Esophagus muscularis mucosa (tissue), 4 donors: ENCODE measurements around the gene AFF3. TPM values are rescaled to one million over a fixed set of nuclear protein-coding genes. Genes with fewer than 3 reads are reported as not detected.

ENCODE experiments used
- DNase-seq: peaks from one replicate; pipeline ENCODE4 v3.0.0-alpha.2; 2017; ENCODE audit errors: extremely low spot score
- H3K27ac ChIP-seq, 4 donors: fragments of 200-600 bp; sonication (generic); replicated peaks in 1 of 4; 1 replicate in 3 of 4; 2 replicates in 1 of 4; pipeline ENCODE4 v1.5.1; 2016 to 2019; ENCODE audit warnings: mild to moderate bottlenecking in 1 of 4
- H3K27me3 ChIP-seq, 4 donors: fragments of 200-600 bp; sonication (generic); one replicate each; pipeline versions ENCODE4 v1.5.1 to v1.6.0; 2016 to 2019
- H3K36me3 ChIP-seq, 4 donors: fragments of 200-600 bp; sonication (generic); one replicate each; pipeline ENCODE4 v1.5.1; 2016 to 2019
- H3K4me1 ChIP-seq, 4 donors: fragments of 200-600 bp; sonication (generic); one replicate each; pipeline ENCODE4 v1.5.1; 2016 to 2019
- H3K4me3 ChIP-seq, 4 donors: fragments of 200-600 bp; sonication (generic); 1 replicate in 2 of 4; 2 replicates in 2 of 4; pipeline ENCODE4 v1.5.1; 2016 to 2019; ENCODE audit warnings: mild to moderate bottlenecking in 4 of 4, moderate library complexity in 1 of 4
- H3K9me3 ChIP-seq, 4 donors: fragments of 200-600 bp; sonication (generic); 1 replicate in 3 of 4; 2 replicates in 1 of 4; pipeline ENCODE4 v1.5.1; 2016 to 2019
- EP300 ChIP-seq: sonication (generic); formaldehyde crosslinking; IDR thresholded peaks from one replicate; pipeline ENCODE4 v1.6.1; 2017; ENCODE audit warnings: antibody characterized with exemption
- POLR2A ChIP-seq: fragments of 450-650 bp; IDR thresholded peaks from one replicate; pipeline ENCODE4 v1.6.1; 2017; ENCODE audit warnings: antibody characterized with exemption, moderate library complexity, mild to moderate bottlenecking, low read depth
- POLR2AphosphoS5 ChIP-seq, 2 donors: sonication (generic); formaldehyde crosslinking; IDR thresholded peaks; one replicate each; pipeline ENCODE4 v1.6.1; 2017; ENCODE audit warnings: antibody characterized with exemption in 2 of 2
- WGBS: methylation state at CpG from one replicate; pipeline ENCODE4 v1.1.5; 2018; 5-methylcytosine and 5-hydroxymethylcytosine counted together
- intact Hi-C: fragments of 100-400 bp; cut with DNase I; formaldehyde crosslinking; loops from one replicate; pipeline ENCODE4 v1.15.1; 2023
- total RNA-seq, 4 donors: library from RNA; depleted of rRNA; stranded (reverse); fragments of >200 nt; gene quantifications; one replicate each; pipeline versions ENCODE4 v1.1.0 to v1.2.1, GENCODE V29; 2016
- TF ChIP-seq, protein P1 (sequence below), 3 experiments: fragments of 200-600 bp in 2 of 3; fragments of 450-650 bp in 1 of 3; sonication (generic) in 2 of 3; IDR thresholded peaks; one replicate each; pipeline ENCODE4 v1.5.1; 2017 to 2019; ENCODE audit warnings: antibody characterized with exemption in 3 of 3, mild to moderate bottlenecking in 2 of 3, moderate library complexity in 1 of 3

AFF3 gene
- total RNA-seq, 4 donors from 2014 or later: 36.4 to 99.5 (median 56.9) TPM

DNA sequence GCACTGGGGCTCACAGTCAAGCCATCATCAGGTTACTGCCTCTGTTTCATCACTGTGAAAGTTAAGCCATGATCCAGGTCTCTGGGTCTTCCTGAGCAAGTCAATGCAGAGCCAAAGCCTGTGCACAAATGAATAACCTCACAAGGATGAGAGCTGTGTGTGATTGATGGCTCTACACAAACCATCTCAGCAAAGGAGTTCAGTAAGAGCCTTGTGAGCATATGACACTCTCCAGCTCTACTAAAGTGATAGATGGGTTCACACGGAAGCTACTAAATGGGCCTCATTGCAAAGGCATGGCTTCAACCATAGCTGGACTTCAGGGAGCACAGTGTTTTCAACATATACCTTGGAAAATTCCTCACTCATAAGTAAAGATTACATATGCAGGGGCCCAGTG lies 101.5 kb downstream of the AFF3 start:
- TF ChIP-seq POLR2A (no peak), EP300 (no peak), POLR2AphosphoS5 (IDR thresholded peaks at IDR 0.05) (no peak)
- TF ChIP-seq, protein P1, sequence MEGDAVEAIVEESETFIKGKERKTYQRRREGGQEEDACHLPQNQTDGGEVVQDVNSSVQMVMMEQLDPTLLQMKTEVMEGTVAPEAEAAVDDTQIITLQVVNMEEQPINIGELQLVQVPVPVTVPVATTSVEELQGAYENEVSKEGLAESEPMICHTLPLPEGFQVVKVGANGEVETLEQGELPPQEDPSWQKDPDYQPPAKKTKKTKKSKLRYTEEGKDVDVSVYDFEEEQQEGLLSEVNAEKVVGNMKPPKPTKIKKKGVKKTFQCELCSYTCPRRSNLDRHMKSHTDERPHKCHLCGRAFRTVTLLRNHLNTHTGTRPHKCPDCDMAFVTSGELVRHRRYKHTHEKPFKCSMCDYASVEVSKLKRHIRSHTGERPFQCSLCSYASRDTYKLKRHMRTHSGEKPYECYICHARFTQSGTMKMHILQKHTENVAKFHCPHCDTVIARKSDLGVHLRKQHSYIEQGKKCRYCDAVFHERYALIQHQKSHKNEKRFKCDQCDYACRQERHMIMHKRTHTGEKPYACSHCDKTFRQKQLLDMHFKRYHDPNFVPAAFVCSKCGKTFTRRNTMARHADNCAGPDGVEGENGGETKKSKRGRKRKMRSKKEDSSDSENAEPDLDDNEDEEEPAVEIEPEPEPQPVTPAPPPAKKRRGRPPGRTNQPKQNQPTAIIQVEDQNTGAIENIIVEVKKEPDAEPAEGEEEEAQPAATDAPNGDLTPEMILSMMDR (IDR thresholded peaks at IDR 0.05): no peak
- H3K4me1 ChIP-seq: no peaks in the 10 kb centered on the region
- no peak overlapping the region for H3K27ac ChIP-seq
- 100% methylated on average over 1 of the region's 1 CpG for WGBS
- H3K27me3 ChIP-seq: no peaks in the 10 kb centered on the region
- no peaks in the 10 kb centered on the region for H3K36me3 ChIP-seq
- no peaks in the 10 kb centered on the region for H3K9me3 ChIP-seq
- intact Hi-C loops: no loop called here
- H3K4me3 ChIP-seq: no peak overlapping the region
- no peak for DNase-seq

DNA sequence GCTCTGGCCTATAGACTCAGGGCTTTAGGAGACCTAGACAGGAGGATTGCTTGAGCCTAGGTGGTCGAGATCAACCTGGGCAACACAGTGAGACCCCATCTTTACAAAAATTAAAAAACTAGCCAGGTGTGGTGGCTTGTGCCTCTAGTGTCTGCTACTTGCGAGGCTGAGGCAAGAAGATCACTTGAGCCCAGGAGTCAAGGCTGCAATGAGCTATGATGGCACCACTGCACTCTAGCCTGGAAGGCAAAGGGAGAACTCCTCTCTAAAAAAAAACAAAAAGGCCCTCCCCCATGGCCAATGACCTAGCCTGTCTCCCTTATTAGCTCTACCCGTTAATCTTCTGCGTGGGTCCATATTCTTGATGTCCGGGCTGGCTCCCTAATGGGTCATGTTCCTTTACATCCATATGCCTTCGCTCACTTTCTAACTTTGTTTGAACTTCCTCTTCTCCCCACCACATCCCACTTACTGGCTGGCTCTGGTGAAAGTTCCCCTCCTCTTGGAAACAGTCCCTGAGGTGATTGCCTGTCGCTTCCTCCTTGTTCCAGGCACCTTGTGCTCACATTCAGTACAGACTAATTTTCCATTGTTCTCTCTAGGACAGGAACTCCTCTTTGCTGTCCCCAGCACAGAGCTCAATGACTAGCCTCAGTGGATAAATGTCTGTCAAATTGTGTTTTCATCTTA lies 103.0 kb downstream of the AFF3 start:
- DNase-seq: peak; percentile 90
- Histone ChIP-seq H3K4me3 (no peak overlapping the region), H3K27me3 (no peaks in the 10 kb centered on the region), H3K36me3 (no peaks in the 10 kb centered on the region), H3K9me3 (no peaks in the 10 kb centered on the region), H3K27ac (no peak overlapping the region), H3K4me1 (no peaks in the 10 kb centered on the region)
- intact Hi-C loops: no loop called here
- no peak for TF ChIP-seq POLR2A
- TF ChIP-seq POLR2AphosphoS5 (IDR thresholded peaks at IDR 0.05): no peak
- TF ChIP-seq, protein P1 (IDR thresholded peaks at IDR 0.05): no peak
- TF ChIP-seq EP300: no peak
- WGBS: 80% methylated on average over 7 of the region's 7 CpGs

DNA sequence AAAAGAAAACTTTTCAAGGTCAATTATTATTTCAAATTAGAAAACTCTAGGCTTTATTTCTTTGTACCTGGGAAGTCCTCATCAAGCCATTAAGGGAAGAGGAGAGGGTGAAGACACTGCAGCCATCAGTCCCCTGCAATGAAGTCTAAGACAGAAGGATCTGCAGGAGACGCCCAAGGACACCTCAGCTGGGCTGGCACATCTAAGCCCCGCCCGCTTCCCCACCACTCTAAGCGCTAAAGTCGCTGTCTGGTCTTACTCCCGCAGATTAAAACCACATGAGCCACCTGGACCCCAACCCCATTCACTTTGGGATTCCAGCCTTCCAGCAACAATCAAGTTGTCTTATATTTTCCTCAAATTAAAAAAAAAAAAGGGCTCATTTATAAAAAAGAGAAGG lies 104.4 kb downstream of the AFF3 start:
- intact Hi-C loops: no loop called here
- Histone ChIP-seq H3K27me3 (no peaks in the 10 kb centered on the region), H3K36me3 (no peaks in the 10 kb centered on the region), H3K27ac (no peak overlapping the region), H3K9me3 (no peaks in the 10 kb centered on the region), H3K4me3 (no peak overlapping the region), H3K4me1 (no peaks in the 10 kb centered on the region)
- no peak for TF ChIP-seq POLR2AphosphoS5 (IDR thresholded peaks at IDR 0.05)
- TF ChIP-seq, protein P1 (IDR thresholded peaks at IDR 0.05): no peak
- TF ChIP-seq POLR2A: no peak
- TF ChIP-seq EP300: no peak
- DNase-seq: peak; percentile 75
- WGBS: 90% methylated on average over 6 of the region's 6 CpGs

DNA sequence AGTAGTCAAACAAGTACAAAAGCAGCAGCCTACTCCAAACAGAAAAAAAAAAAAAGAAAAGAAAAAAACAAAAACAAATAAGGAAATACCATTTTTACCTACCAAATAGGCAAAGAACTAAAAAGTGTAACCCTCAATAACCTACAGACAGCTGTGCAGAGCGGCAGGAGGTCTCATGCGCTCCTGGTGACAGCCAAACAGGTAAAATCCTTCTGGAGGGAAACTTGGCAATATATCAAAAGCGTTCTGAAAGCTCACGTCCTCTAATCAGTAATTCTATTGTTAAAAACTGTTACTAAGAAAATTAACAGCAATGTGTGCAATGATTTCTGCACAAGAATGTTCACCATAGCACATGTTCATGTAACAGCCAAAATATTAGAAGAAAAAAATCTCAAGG lies 105.6 kb downstream of the AFF3 start:
- intact Hi-C loops: no loop called here

More for the DNA sequence above, 105.6 kb downstream of the AFF3 start:
- Histone ChIP-seq H3K27ac (no peak overlapping the region), H3K9me3 (no peaks in the 10 kb centered on the region), H3K4me3 (no peak overlapping the region), H3K4me1 (no peaks in the 10 kb centered on the region), H3K27me3 (no peaks in the 10 kb centered on the region), H3K36me3 (no peaks in the 10 kb centered on the region)
- WGBS: 80% methylated on average over 4 of the region's 4 CpGs
- peak; percentile 4 for DNase-seq
- TF ChIP-seq POLR2A: no peak
- TF ChIP-seq EP300: no peak
- TF ChIP-seq, protein P1 (IDR thresholded peaks at IDR 0.05): no peak
- no peak for TF ChIP-seq POLR2AphosphoS5 (IDR thresholded peaks at IDR 0.05)
